22Rv1 (cell line): Measurements from ENCODE around the gene NFATC4.

Source experiments
- CTCF ChIP-seq: fragments of 450-650 bp; IDR thresholded peaks from 2 replicates; pipeline ENCODE4 v1.5.1; 2017; ENCODE audit warnings: mild to moderate bottlenecking
- ZFX ChIP-seq: fragments of 450-650 bp; IDR thresholded peaks from 2 replicates; pipeline ENCODE4 v1.6.1; 2017; ENCODE audit warnings: antibody characterized with exemption, borderline replicate concordance

GRCh38 chr14:24339284-24340151 is 28.5 kb upstream of the NFATC4 start, which contains the start of gene RIPK3:
- TF ChIP-seq CTCF (no peak), ZFX (no peak)
